SK-N-SH treated with all-trans-retinoic acid at 6 μM for 48 hours (cell line): Measurements from ENCODE around the gene SLC41A3.

ENCODE experiments used
- ATAC-seq: fragments of 200-7000 bp; cut with Tn5 transposase; 3 replicates; pipeline ENCODE4 v1.9.1; 2020; ENCODE audit warnings: mild to moderate bottlenecking, moderate library complexity
- ARNTL ChIP-seq: fragments of 450-650 bp; formaldehyde crosslinking; IDR thresholded peaks from 2 replicates; pipeline ENCODE4 v1.5.0; 2020; ENCODE audit warnings: low read depth, mild to moderate bottlenecking, moderate library complexity, borderline replicate concordance
- BACH2 ChIP-seq: fragments of 250-450 bp; sonication (Bioruptor Pico); IDR thresholded peaks from 2 replicates; pipeline ENCODE4 v1.9.0; 2021; ENCODE audit warnings: mild to moderate bottlenecking, borderline replicate concordance
- CSDC2 ChIP-seq: fragments of 250-450 bp; sonication (Bioruptor Pico); IDR thresholded peaks from 2 replicates; pipeline ENCODE4 v1.5.0; 2020; ENCODE audit warnings: mild to moderate bottlenecking, moderate library complexity
- ESRRG ChIP-seq: fragments of 250-450 bp; sonication (Bioruptor Pico); IDR thresholded peaks from 2 replicates; pipeline ENCODE4 v1.6.1; 2021; ENCODE audit warnings: mild to moderate bottlenecking
- GLIS3 ChIP-seq: fragments of 250-450 bp; sonication (Bioruptor Pico); IDR thresholded peaks from 2 replicates; pipeline ENCODE4 v1.5.0; 2020; ENCODE audit warnings: mild to moderate bottlenecking, moderate library complexity
- ISL1 ChIP-seq: fragments of 250-450 bp; sonication (Bioruptor Pico); IDR thresholded peaks from 2 replicates; pipeline ENCODE4 v2.1.2; 2022; ENCODE audit warnings: mild to moderate bottlenecking, moderate library complexity
- OSR1 ChIP-seq: fragments of 250-450 bp; sonication (Bioruptor Pico); IDR thresholded peaks from 2 replicates; pipeline ENCODE4 v1.8.0; 2022; ENCODE audit warnings: moderate library complexity, mild to moderate bottlenecking, inconsistent platforms
- PATZ1 ChIP-seq: fragments of 250-450 bp; sonication (Bioruptor Pico); IDR thresholded peaks from 2 replicates; pipeline ENCODE4 v1.8.0; 2020; ENCODE audit warnings: mild to moderate bottlenecking, moderate library complexity, borderline replicate concordance
- POU6F1 ChIP-seq: fragments of 250-450 bp; sonication (Bioruptor Pico); IDR thresholded peaks from 2 replicates; pipeline ENCODE4 v1.8.0; 2021; ENCODE audit warnings: low read depth, mild to moderate bottlenecking, moderate library complexity, borderline replicate concordance
- PPARA ChIP-seq: fragments of 250-450 bp; sonication (Bioruptor Pico); IDR thresholded peaks from 2 replicates; pipeline ENCODE4 v1.5.0; 2020; ENCODE audit warnings: mild to moderate bottlenecking, borderline replicate concordance
- SNAI2 ChIP-seq: fragments of 250-450 bp; sonication (Bioruptor Pico); IDR thresholded peaks from 2 replicates; pipeline ENCODE4 v1.5.0; 2020; ENCODE audit warnings: mild to moderate bottlenecking, moderate library complexity
- TOX ChIP-seq: fragments of 250-450 bp; sonication (Bioruptor Pico); IDR thresholded peaks from 2 replicates; pipeline ENCODE4 v1.8.0; 2021; ENCODE audit warnings: mild to moderate bottlenecking, moderate library complexity, borderline replicate concordance
- TSHZ2 ChIP-seq: fragments of 250-450 bp; sonication (Bioruptor Pico); IDR thresholded peaks from 2 replicates; pipeline ENCODE4 v1.5.0; 2020; ENCODE audit warnings: mild to moderate bottlenecking, moderate library complexity
- ZC3H10 ChIP-seq: fragments of 250-450 bp; sonication (Bioruptor Pico); IDR thresholded peaks from 2 replicates; pipeline ENCODE4 v1.5.1; 2021; ENCODE audit warnings: mild to moderate bottlenecking, moderate library complexity
- ZFP3 ChIP-seq: fragments of 250-450 bp; sonication (Bioruptor Pico); IDR thresholded peaks from 2 replicates; pipeline ENCODE4 v1.5.0; 2020; ENCODE audit warnings: mild to moderate bottlenecking, moderate library complexity
- ZFP30 ChIP-seq: fragments of 450-650 bp; formaldehyde crosslinking; IDR thresholded peaks from 2 replicates; pipeline ENCODE4 v1.5.0; 2022; ENCODE audit warnings: mild to moderate bottlenecking, moderate library complexity
- ZNF565 ChIP-seq: fragments of 450-650 bp; formaldehyde crosslinking; conservative IDR thresholded peaks from 2 replicates; pipeline ENCODE4 v1.5.0; 2020; ENCODE audit warnings: low read depth, mild to moderate bottlenecking, moderate library complexity
- ZNF70 ChIP-seq: fragments of 450-650 bp; formaldehyde crosslinking; IDR thresholded peaks from 2 replicates; pipeline ENCODE4 v1.5.0; 2020; ENCODE audit warnings: mild to moderate bottlenecking, moderate library complexity
- ZNF8 ChIP-seq: fragments of 450-650 bp; formaldehyde crosslinking; IDR thresholded peaks from 2 replicates; pipeline ENCODE4 v1.5.0; 2020; ENCODE audit warnings: mild to moderate bottlenecking, moderate library complexity
- TF ChIP-seq, protein P1 (sequence below): fragments of 250-450 bp; sonication (Bioruptor Pico); IDR thresholded peaks from 2 replicates; pipeline ENCODE4 v1.5.1; 2021; ENCODE audit warnings: mild to moderate bottlenecking, moderate library complexity

Gene SLC41A3

DNA sequence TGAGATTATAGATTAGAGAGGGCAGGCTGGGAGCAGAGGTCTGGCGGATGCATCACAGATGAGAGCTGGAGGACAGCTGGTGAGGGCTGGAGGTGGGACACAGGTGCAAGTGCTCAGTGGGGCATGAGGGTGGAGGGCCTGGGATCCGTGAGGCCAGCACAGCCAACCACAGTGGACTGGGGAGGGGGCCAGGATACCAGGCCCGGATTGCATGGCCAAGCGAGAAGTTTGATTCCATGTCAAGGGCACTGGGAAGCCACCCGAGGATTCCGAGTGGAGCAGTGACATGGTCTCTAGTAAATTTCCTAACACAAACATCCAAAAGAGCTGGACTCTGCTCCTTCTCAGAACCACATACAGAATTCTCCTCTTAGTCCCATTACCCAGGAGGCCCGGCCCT lies 44.0 kb upstream of the SLC41A3 start:
- ATAC-seq: no peak
- TF ChIP-seq ESRRG (CRISPR knock-in tag): no peak
- TF ChIP-seq CSDC2 (CRISPR knock-in tag): no peak
- no peak for TF ChIP-seq ISL1
- TF ChIP-seq TSHZ2: no peak
- TF ChIP-seq, all 23 proteins: peak for 0

DNA sequence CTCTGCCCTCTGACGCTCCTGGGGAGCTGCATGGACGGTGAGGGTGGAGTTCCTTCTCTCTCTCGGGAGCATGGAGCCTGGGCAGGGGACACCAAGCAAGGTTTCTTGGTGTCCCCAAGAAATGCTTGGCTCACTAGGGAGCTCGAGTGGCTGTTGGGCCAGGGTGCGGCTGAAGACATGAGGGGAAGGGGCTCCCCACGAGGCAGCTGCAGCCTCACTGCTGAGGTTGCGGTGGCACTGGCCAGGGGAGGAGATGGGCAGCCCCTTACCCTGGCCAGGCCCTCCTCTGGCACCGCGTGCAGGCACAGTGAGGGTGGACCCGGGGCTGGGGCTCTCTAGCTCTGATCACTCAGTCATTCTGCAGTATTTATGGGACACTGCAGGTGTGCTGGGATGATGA lies 43.5 kb upstream of the SLC41A3 start:
- TF ChIP-seq PPARA: no peak
- no peak for TF ChIP-seq TSHZ2
- no peak for TF ChIP-seq CSDC2 (CRISPR knock-in tag)
- TF ChIP-seq OSR1 (CRISPR knock-in tag): no peak
- no peak for TF ChIP-seq SNAI2
- TF ChIP-seq ESRRG (CRISPR knock-in tag): no peak
- TF ChIP-seq, protein P1, sequence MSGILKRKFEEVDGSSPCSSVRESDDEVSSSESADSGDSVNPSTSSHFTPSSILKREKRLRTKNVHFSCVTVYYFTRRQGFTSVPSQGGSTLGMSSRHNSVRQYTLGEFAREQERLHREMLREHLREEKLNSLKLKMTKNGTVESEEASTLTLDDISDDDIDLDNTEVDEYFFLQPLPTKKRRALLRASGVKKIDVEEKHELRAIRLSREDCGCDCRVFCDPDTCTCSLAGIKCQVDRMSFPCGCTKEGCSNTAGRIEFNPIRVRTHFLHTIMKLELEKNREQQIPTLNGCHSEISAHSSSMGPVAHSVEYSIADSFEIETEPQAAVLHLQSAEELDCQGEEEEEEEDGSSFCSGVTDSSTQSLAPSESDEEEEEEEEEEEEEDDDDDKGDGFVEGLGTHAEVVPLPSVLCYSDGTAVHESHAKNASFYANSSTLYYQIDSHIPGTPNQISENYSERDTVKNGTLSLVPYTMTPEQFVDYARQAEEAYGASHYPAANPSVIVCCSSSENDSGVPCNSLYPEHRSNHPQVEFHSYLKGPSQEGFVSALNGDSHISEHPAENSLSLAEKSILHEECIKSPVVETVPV (CRISPR knock-in tag): no peak
- no peak for TF ChIP-seq ZFP30 (CRISPR knock-in tag)
- no peak for TF ChIP-seq GLIS3 (CRISPR knock-in tag)
- TF ChIP-seq PATZ1 (CRISPR knock-in tag): no peak
- no peak for TF ChIP-seq ZFP3
- no peak for TF ChIP-seq ZC3H10
- TF ChIP-seq POU6F1 (CRISPR knock-in tag): no peak
- TF ChIP-seq ARNTL (CRISPR knock-in tag): no peak
- no peak for TF ChIP-seq ISL1
- TF ChIP-seq TOX (CRISPR knock-in tag): no peak
- TF ChIP-seq ZNF565 (CRISPR knock-in tag): no peak
- TF ChIP-seq ZNF70 (CRISPR knock-in tag): no peak
- no peak for TF ChIP-seq BACH2 (CRISPR knock-in tag)
- no peak for TF ChIP-seq ZNF8 (CRISPR knock-in tag)
- ATAC-seq: no peak

GRCh38 chr3:126126811-126127431 lies 43.0 kb upstream of the SLC41A3 start:
- TF ChIP-seq TSHZ2 (no peak), TOX (CRISPR knock-in tag) (no peak)
- TF ChIP-seq, protein P1 (CRISPR knock-in tag): no peak
- TF ChIP-seq, all 23 proteins: peak for 0
- no peak for ATAC-seq
